GM23248 (cell line): ENCODE data around the gene CAPN13.

Experiments used
- EZH2 ChIP-seq: fragments of 200-600 bp; sonication (generic); IDR thresholded peaks from 2 replicates; pipeline ENCODE4 v1.6.1; 2018; ENCODE audit warnings: antibody characterized with exemption, mild to moderate bottlenecking; ENCODE audit not compliant: insufficient read depth, poor library complexity, severe bottlenecking
- EZH2phosphoT487 ChIP-seq: fragments of 200-600 bp; sonication (generic); IDR thresholded peaks from 2 replicates; pipeline ENCODE4 v1.6.1; 2018; ENCODE audit warnings: antibody characterized with exemption, moderate library complexity, mild to moderate bottlenecking, low read depth; ENCODE audit not compliant: insufficient read depth

GRCh38 chr2:30769891-30770462, 37.3 kb downstream of the CAPN13 start:
- no peak for TF ChIP-seq EZH2
- no peak for TF ChIP-seq EZH2phosphoT487
